GM12801 (cell line): ENCODE results near the gene PPP1R17.

Source experiments
- CTCF ChIP-seq: IDR thresholded peaks from one replicate; pipeline ENCODE4 v1.5.1; 2011; ENCODE audit warnings: control low read depth; ENCODE audit not compliant: insufficient read length; ENCODE audit errors: extremely low read depth

Gene PPP1R17

GRCh38 chr7:31699050-31699449, 12.0 kb downstream of the PPP1R17 start:
- no peak for TF ChIP-seq CTCF

GRCh38 chr7:31702354-31702753, 15.3 kb downstream of the PPP1R17 start:
- TF ChIP-seq CTCF = no peak

GRCh38 chr7:31705377-31705776, 18.4 kb downstream of the PPP1R17 start:
- TF ChIP-seq CTCF = no peak

- no peak for TF ChIP-seq CTCF
These were observed 20.1 kb downstream of the PPP1R17 start for GRCh38 chr7:31707089-31707488.

- TF ChIP-seq CTCF = no peak
These were observed 23.2 kb downstream of the PPP1R17 start for GRCh38 chr7:31710171-31710570.

GRCh38 chr7:31716355-31716754, 29.3 kb downstream of the PPP1R17 start:
- no peak for TF ChIP-seq CTCF

GRCh38 chr7:31720366-31720765, 33.4 kb downstream of the PPP1R17 start:
- no peak for TF ChIP-seq CTCF

- no peak for TF ChIP-seq CTCF
These were observed 37.7 kb downstream of the PPP1R17 start for GRCh38 chr7:31724696-31725095.
